Testis (tissue), 2 donors: ENCODE measurements around the gene IL3.

ENCODE experiments used
- POLR2A ChIP-seq: fragments of 450-650 bp; IDR thresholded peaks from one replicate; pipeline ENCODE4 v1.6.1; 2017; ENCODE audit warnings: antibody characterized with exemption, mild to moderate bottlenecking, moderate library complexity
- TF ChIP-seq, protein P1 (sequence below), 3 experiments: fragments of 450-650 bp in 2 of 3; fragments of 200-600 bp in 1 of 3; sonication (generic) in 1 of 3; IDR thresholded peaks; one replicate each; pipeline ENCODE4 v1.5.1; 2016 to 2019; ENCODE audit warnings: antibody characterized with exemption in 3 of 3, mild to moderate bottlenecking in 2 of 3, moderate library complexity in 1 of 3

GRCh38 chr5:132032196-132032595 is 28.3 kb upstream of the IL3 start:
- TF ChIP-seq POLR2A: no peak
- TF ChIP-seq, protein P1, sequence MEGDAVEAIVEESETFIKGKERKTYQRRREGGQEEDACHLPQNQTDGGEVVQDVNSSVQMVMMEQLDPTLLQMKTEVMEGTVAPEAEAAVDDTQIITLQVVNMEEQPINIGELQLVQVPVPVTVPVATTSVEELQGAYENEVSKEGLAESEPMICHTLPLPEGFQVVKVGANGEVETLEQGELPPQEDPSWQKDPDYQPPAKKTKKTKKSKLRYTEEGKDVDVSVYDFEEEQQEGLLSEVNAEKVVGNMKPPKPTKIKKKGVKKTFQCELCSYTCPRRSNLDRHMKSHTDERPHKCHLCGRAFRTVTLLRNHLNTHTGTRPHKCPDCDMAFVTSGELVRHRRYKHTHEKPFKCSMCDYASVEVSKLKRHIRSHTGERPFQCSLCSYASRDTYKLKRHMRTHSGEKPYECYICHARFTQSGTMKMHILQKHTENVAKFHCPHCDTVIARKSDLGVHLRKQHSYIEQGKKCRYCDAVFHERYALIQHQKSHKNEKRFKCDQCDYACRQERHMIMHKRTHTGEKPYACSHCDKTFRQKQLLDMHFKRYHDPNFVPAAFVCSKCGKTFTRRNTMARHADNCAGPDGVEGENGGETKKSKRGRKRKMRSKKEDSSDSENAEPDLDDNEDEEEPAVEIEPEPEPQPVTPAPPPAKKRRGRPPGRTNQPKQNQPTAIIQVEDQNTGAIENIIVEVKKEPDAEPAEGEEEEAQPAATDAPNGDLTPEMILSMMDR (IDR thresholded peaks at IDR 0.05): no peak
